ENCODE results near the gene ARFIP1. TPM values are rescaled to one million over a fixed set of nuclear protein-coding genes. Genes with fewer than 3 reads are reported as not detected.
"Not testable (repeated sequence)": the region's sequence is repeated elsewhere in the genome, so short reads cannot be mapped to it uniquely, and the experiment has no call there.

The ARFIP1 gene
- total RNA-seq, 1 donor from 2014 or later, result 68.0 TPM

- H3K4me1 Mint-ChIP-seq, result peaks cover 5% of the 10 kb centered on the region
- Histone ChIP-seq H2AFZ (replicated peaks) (no peak overlapping the region), H3K4me1 (no peaks in the 10 kb centered on the region), H3K4me2 (no peak overlapping the region), H3F3A (ENCODE audit: low read depth) (no peaks in the 10 kb centered on the region), H3K79me2 (ENCODE audit: low read depth) (peaks cover 28% of the 10 kb centered on the region), H3K4me3 (no peak overlapping the region), H3K9me3 (ENCODE audit: low read depth) (no peaks in the 10 kb centered on the region), H3K36me3 (peaks cover 5% of the 10 kb centered on the region), H3K27ac (no peak overlapping the region), H3K9ac (no peak overlapping the region), H3K27me3 (no peaks in the 10 kb centered on the region), H4K20me1 (ENCODE audit: low read depth) (no peaks in the 10 kb centered on the region)
- no peak overlapping the region for H3K27ac Mint-ChIP-seq
- no peak overlapping the region for H3K4me3 Mint-ChIP-seq
- peaks cover 58% of the 10 kb centered on the region for H3K36me3 Mint-ChIP-seq
- no peak for DNase-seq (ENCODE audit: low spot score)
- TF ChIP-seq EZH2 (IDR thresholded peaks at IDR 0.05), result no peak
- peaks cover 28% of the 10 kb centered on the region for H3K9me3 Mint-ChIP-seq
- H3K27me3 Mint-ChIP-seq (ENCODE audit: insufficient read depth, low read depth), result peaks cover 2% of the 10 kb centered on the region
These were observed 57.2 kb downstream of the ARFIP1 start for GRCh38 chr4:152836936-152837335.

DNA sequence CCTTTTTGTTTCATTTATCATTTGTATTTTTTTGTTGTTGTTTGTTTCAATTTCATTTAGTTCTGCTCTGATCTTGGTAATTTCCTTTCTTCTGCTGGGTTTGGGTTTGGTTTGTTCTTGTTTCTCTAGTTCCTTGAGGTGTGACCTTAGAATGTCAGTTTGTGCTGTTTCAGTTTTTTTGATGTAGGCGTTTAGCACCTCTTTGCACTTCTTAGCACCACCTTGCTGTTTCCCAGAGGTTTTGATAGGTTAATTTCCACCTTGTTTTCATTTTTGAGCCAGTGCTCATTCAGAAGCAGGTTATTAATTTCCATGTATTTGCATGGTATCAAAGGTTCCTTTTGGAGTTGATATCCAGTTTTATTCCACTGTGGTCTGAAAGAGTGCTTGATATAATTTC is 60.0 kb downstream of the ARFIP1 start:
- H3K4me1 Mint-ChIP-seq, result not testable (repeated sequence)
- H3K36me3 Mint-ChIP-seq, result peaks cover 52% of the 10 kb centered on the region

GRCh38 chr4:152843481-152844090 is 63.8 kb downstream of the ARFIP1 start:
- Histone ChIP-seq H2AFZ (replicated peaks) (no peak overlapping the region), H3K27me3 (no peaks in the 10 kb centered on the region), H3K27ac (no peak overlapping the region), H3K36me3 (no peaks in the 10 kb centered on the region), H3K9me3 (ENCODE audit: low read depth) (no peaks in the 10 kb centered on the region), H3K9ac (no peak overlapping the region), H3K4me2 (no peak overlapping the region), H3K79me2 (ENCODE audit: low read depth) (peaks cover 36% of the 10 kb centered on the region), H3K4me1 (no peaks in the 10 kb centered on the region), H3K4me3 (no peak overlapping the region), H3F3A (ENCODE audit: low read depth) (peaks cover 8% of the 10 kb centered on the region), H4K20me1 (ENCODE audit: low read depth) (no peaks in the 10 kb centered on the region)
- TF ChIP-seq EZH2 (IDR thresholded peaks at IDR 0.05) (no peak), EZH2phosphoT487 (IDR thresholded peaks at IDR 0.05) (no peak)
- TF ChIP-seq, protein P1, sequence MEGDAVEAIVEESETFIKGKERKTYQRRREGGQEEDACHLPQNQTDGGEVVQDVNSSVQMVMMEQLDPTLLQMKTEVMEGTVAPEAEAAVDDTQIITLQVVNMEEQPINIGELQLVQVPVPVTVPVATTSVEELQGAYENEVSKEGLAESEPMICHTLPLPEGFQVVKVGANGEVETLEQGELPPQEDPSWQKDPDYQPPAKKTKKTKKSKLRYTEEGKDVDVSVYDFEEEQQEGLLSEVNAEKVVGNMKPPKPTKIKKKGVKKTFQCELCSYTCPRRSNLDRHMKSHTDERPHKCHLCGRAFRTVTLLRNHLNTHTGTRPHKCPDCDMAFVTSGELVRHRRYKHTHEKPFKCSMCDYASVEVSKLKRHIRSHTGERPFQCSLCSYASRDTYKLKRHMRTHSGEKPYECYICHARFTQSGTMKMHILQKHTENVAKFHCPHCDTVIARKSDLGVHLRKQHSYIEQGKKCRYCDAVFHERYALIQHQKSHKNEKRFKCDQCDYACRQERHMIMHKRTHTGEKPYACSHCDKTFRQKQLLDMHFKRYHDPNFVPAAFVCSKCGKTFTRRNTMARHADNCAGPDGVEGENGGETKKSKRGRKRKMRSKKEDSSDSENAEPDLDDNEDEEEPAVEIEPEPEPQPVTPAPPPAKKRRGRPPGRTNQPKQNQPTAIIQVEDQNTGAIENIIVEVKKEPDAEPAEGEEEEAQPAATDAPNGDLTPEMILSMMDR (IDR thresholded peaks at IDR 0.05), result no peak
- Mint-ChIP-seq H3K36me3 (peaks cover 27% of the 10 kb centered on the region), H3K27me3 (ENCODE audit: insufficient read depth, low read depth) (no peaks in the 10 kb centered on the region), H3K4me3 (no peak overlapping the region), H3K4me1 (peaks cover 2% of the 10 kb centered on the region), H3K9me3 (peaks cover 31% of the 10 kb centered on the region), H3K27ac (no peak overlapping the region)
- DNase-seq (ENCODE audit: low spot score), result no peak

More for the DNA sequence above, 60.0 kb downstream of the ARFIP1 start:
- not testable (repeated sequence) for DNase-seq (ENCODE audit: low spot score); H2AFZ ChIP-seq (replicated peaks); H3F3A ChIP-seq (ENCODE audit: low read depth); H3K36me3 ChIP-seq; H4K20me1 ChIP-seq (ENCODE audit: low read depth); H3K4me1 ChIP-seq; H3K27ac Mint-ChIP-seq; H3K27me3 ChIP-seq; H3K4me2 ChIP-seq; H3K27me3 Mint-ChIP-seq (ENCODE audit: insufficient read depth, low read depth); H3K4me3 ChIP-seq; H3K27ac ChIP-seq; H3K9ac ChIP-seq; H3K9me3 ChIP-seq (ENCODE audit: low read depth); H3K4me3 Mint-ChIP-seq
- peaks cover 38% of the 10 kb centered on the region for H3K79me2 ChIP-seq (ENCODE audit: low read depth)
- H3K9me3 Mint-ChIP-seq, result peaks cover 38% of the 10 kb centered on the region

- Histone ChIP-seq H3K9ac (no peak overlapping the region), H3K4me1 (peaks cover 7% of the 10 kb centered on the region), H3K79me2 (ENCODE audit: low read depth) (peaks cover 23% of the 10 kb centered on the region), H3K36me3 (no peaks in the 10 kb centered on the region), H2AFZ (replicated peaks) (no peak overlapping the region), H3K9me3 (ENCODE audit: low read depth) (peaks cover 3% of the 10 kb centered on the region), H3K27ac (no peak overlapping the region), H3F3A (ENCODE audit: low read depth) (peaks cover 8% of the 10 kb centered on the region), H3K4me3 (no peak overlapping the region), H3K4me2 (no peak overlapping the region), H3K27me3 (no peaks in the 10 kb centered on the region), H4K20me1 (ENCODE audit: low read depth) (no peaks in the 10 kb centered on the region)
- peaks cover 6% of the 10 kb centered on the region for H3K9me3 Mint-ChIP-seq
- DNase-seq (ENCODE audit: low spot score), result no peak
- no peak overlapping the region for H3K4me3 Mint-ChIP-seq
- H3K36me3 Mint-ChIP-seq, result peaks cover 9% of the 10 kb centered on the region
- peaks cover 2% of the 10 kb centered on the region for H3K4me1 Mint-ChIP-seq
- H3K27ac Mint-ChIP-seq, result no peak overlapping the region
- no peaks in the 10 kb centered on the region for H3K27me3 Mint-ChIP-seq (ENCODE audit: insufficient read depth, low read depth)
- TF ChIP-seq EZH2 (IDR thresholded peaks at IDR 0.05) (no peak), EZH2phosphoT487 (IDR thresholded peaks at IDR 0.05) (no peak)
- TF ChIP-seq, protein P1 (IDR thresholded peaks at IDR 0.05), result no peak
These were observed 67.6 kb downstream of the ARFIP1 start for GRCh38 chr4:152847376-152847775.

Data from neural progenitor cell (in vitro differentiated cells).